ENCODE data around the gene KLF15.

Gene KLF15

GRCh38 chr3:126389112-126389793 lies 32.0 kb upstream of the KLF15 start:
- DNase-seq (ENCODE audit: low read depth): no peak

- no peak for DNase-seq (ENCODE audit: low read depth)
Measured at GRCh38 chr3:126381966-126382365, 24.8 kb upstream of the KLF15 start.

- DNase-seq (ENCODE audit: low read depth): no peak
Measured at GRCh38 chr3:126380011-126380768, 23.0 kb upstream of the KLF15 start.

GRCh38 chr3:126378341-126378751 lies 21.1 kb upstream of the KLF15 start:
- DNase-seq (ENCODE audit: low read depth): no peak

GRCh38 chr3:126377211-126377610 lies 20.0 kb upstream of the KLF15 start:
- DNase-seq (ENCODE audit: low read depth): no peak

GRCh38 chr3:126376444-126376843 lies 19.2 kb upstream of the KLF15 start:
- DNase-seq (ENCODE audit: low read depth): no peak

- no peak for DNase-seq (ENCODE audit: low read depth)
Measured at GRCh38 chr3:126375835-126376331, 18.7 kb upstream of the KLF15 start.

GRCh38 chr3:126373682-126374601 lies 16.7 kb upstream of the KLF15 start:
- DNase-seq (ENCODE audit: low read depth): no peak

GRCh38 chr3:126373146-126373613 lies 16.0 kb upstream of the KLF15 start:
- DNase-seq (ENCODE audit: low read depth): no peak

- DNase-seq (ENCODE audit: low read depth): no peak
Measured at GRCh38 chr3:126372413-126373145, 15.4 kb upstream of the KLF15 start.

GRCh38 chr3:126371096-126371705 lies 14.0 kb upstream of the KLF15 start:
- no peak for DNase-seq (ENCODE audit: low read depth)

GRCh38 chr3:126370606-126371005 lies 13.4 kb upstream of the KLF15 start:
- no peak for DNase-seq (ENCODE audit: low read depth)

- DNase-seq (ENCODE audit: low read depth): no peak
Measured at GRCh38 chr3:126370055-126370454, 12.8 kb upstream of the KLF15 start.

- no peak for DNase-seq (ENCODE audit: low read depth)
Measured at GRCh38 chr3:126369490-126369889, 12.3 kb upstream of the KLF15 start.

GRCh38 chr3:126367316-126367805 lies 10.2 kb upstream of the KLF15 start:
- DNase-seq (ENCODE audit: low read depth): no peak

GRCh38 chr3:126365351-126366277 lies 8.4 kb upstream of the KLF15 start:
- no peak for DNase-seq (ENCODE audit: low read depth)

GRCh38 chr3:126364731-126365301 lies 7.6 kb upstream of the KLF15 start:
- DNase-seq (ENCODE audit: low read depth): no peak

GRCh38 chr3:126364130-126364695 lies 7.0 kb upstream of the KLF15 start:
- DNase-seq (ENCODE audit: low read depth): no peak

- no peak for DNase-seq (ENCODE audit: low read depth)
Measured at GRCh38 chr3:126361211-126361610, 4.0 kb upstream of the KLF15 start.
